Gastrocnemius medialis (tissue), 4 donors: ENCODE measurements around the gene RNASE1.

Experiments
- CTCF ChIP-seq, 5 experiments: fragments of 450-650 bp in 3 of 5; fragments of 200-600 bp in 2 of 5; sonication (generic) in 2 of 5; IDR thresholded peaks in 4 of 5; conservative IDR thresholded peaks in 1 of 5; 1 replicate in 4 of 5; 2 replicates in 1 of 5; pipeline ENCODE4 v1.5.1; 2016 to 2019; ENCODE audit warnings: antibody characterized with exemption in 5 of 5, mild to moderate bottlenecking in 3 of 5, moderate library complexity in 3 of 5
- POLR2A ChIP-seq, 2 donors: fragments of 450-650 bp; IDR thresholded peaks; one replicate each; pipeline ENCODE4 v1.6.1; 2017; ENCODE audit warnings: antibody characterized with exemption in 2 of 2, mild to moderate bottlenecking in 2 of 2, moderate library complexity in 2 of 2

GRCh38 chr14:20820063-20820904, 17.6 kb upstream of the RNASE1 start:
- TF ChIP-seq CTCF (IDR thresholded peaks at IDR 0.05 in 4 of 5, conservative IDR thresholded peaks at IDR 0.05 in 1 of 5) (no peak), POLR2A (IDR thresholded peaks at IDR 0.05) (no peak)
